ENCODE data around the gene MAST2. TPM values are rescaled to one million over a fixed set of nuclear protein-coding genes. Genes with fewer than 3 reads are reported as not detected.
"Not testable (repeated sequence)": the region's sequence is repeated elsewhere in the genome, so short reads cannot be mapped to it uniquely, and the experiment has no call there.

Gene MAST2
- total and polyA plus RNA-seq, 2 of the 4 experiments (the other 2 are of a cell fraction), result 14.2 to 41.0 TPM

- Histone ChIP-seq H3K9me1 (ENCODE audit: insufficient read depth, low read length) (peaks cover 5% of the 10 kb centered on the region; the same call in 1 of the 2 replicates), H2AK9ac (replicated peaks; ENCODE audit: low read depth, low read length, poor library complexity) (no peak overlapping the region), H2BK20ac (ENCODE audit: low read depth, low read length) (0 out of 2 replicates have a peak overlapping the region, but pooled peaks have one; percentile 14), H3K18ac (ENCODE audit: low read depth, low read length) (peak overlapping the region; percentile 89; the same call in 1 of the 2 replicates), H3K4me2 (ENCODE audit: low read depth, low read length) (peak overlapping the region; percentile 63; the same call in 1 of the 2 replicates), H2BK15ac (ENCODE audit: low read depth, low read length) (no peak overlapping the region), H3K27me3 (ENCODE audit: control insufficient read depth, insufficient read depth, low read length) (no peaks in the 10 kb centered on the region), H2AFZ (replicated peaks; ENCODE audit: low read length, poor library complexity) (no peak overlapping the region), H3K27ac (ENCODE audit: insufficient read depth, low read length) (no peak overlapping the region; the same call in 1 of the 2 replicates), H4K5ac (ENCODE audit: low read depth, low read length) (no peak overlapping the region), H3K23ac (ENCODE audit: low read depth, low read length) (no peak overlapping the region), H2BK120ac (ENCODE audit: low read depth, low read length) (no peak overlapping the region), H3K79me1 (ENCODE audit: low read depth in 1 of 2, low read length in 2 of 2) (peaks cover 21 to 39% of the 10 kb centered on the region in 2 experiments), H2BK5ac (ENCODE audit: low read depth, low read length, poor library complexity, severe bottlenecking) (peak overlapping the region; percentile 8), H3K9me3 (ENCODE audit: control insufficient read depth, insufficient read depth, low read length) (no peaks in the 10 kb centered on the region), H3K56ac (ENCODE audit: extremely low read depth, insufficient read depth, low read length) (no peak overlapping the region), H2AK5ac (ENCODE audit: low read depth, low read length) (no peak overlapping the region), H3K4me1 (ENCODE audit: control insufficient read depth, insufficient read depth, low read length) (peaks cover 6% of the 10 kb centered on the region; the same call in 1 of the 2 replicates), H3K9ac (ENCODE audit: low read depth, low read length) (no peak overlapping the region), H3K4ac (ENCODE audit: low read depth, low read length) (no peak overlapping the region), H4K8ac (ENCODE audit: low read depth in 2 of 2, low read length in 2 of 2) (no peak overlapping the region), H3K36me3 (ENCODE audit: control insufficient read depth, insufficient read depth, low read length) (no peaks in the 10 kb centered on the region), H4K20me1 (ENCODE audit: insufficient read depth, low read length) (no peaks in the 10 kb centered on the region), H3K4me3 (ENCODE audit: insufficient read depth, low read depth, low read length) (no peak overlapping the region), H3K14ac (replicated peaks; ENCODE audit: low read depth, low read length) (peak overlapping the region; percentile 37; the same call in 1 of the 2 replicates), H4K91ac (ENCODE audit: insufficient read depth, low read depth, low read length) (no peak overlapping the region)
- TF ChIP-seq BHLHE40 (IDR thresholded peaks at IDR 0.05; ENCODE audit: low read depth, low read length) (no peak), POLR2A (IDR thresholded peaks at IDR 0.05; ENCODE audit: low read depth, low read length) (no peak), MAZ (IDR thresholded peaks at IDR 0.05; ENCODE audit: borderline replicate concordance, low read depth, low read length) (no peak), RCOR1 (IDR thresholded peaks at IDR 0.05; ENCODE audit: insufficient replicate concordance, low read length) (no peak), CEBPB (IDR thresholded peaks at IDR 0.05; ENCODE audit: low read depth, low read length) (no peak), SMC3 (IDR thresholded peaks at IDR 0.05; ENCODE audit: low read depth, low read length) (no peak), MXI1 (IDR thresholded peaks at IDR 0.05; ENCODE audit: borderline replicate concordance, low read depth, low read length) (no peak), RAD21 (IDR thresholded peaks at IDR 0.05; ENCODE audit: low read length) (no peak)
- TF ChIP-seq, protein P1, sequence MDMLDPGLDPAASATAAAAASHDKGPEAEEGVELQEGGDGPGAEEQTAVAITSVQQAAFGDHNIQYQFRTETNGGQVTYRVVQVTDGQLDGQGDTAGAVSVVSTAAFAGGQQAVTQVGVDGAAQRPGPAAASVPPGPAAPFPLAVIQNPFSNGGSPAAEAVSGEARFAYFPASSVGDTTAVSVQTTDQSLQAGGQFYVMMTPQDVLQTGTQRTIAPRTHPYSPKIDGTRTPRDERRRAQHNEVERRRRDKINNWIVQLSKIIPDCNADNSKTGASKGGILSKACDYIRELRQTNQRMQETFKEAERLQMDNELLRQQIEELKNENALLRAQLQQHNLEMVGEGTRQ (IDR thresholded peaks at IDR 0.05; ENCODE audit: low read depth, low read length), result no peak
- ChIA-PET CTCF (no interaction called here), POLR2A (ENCODE audit: unreplicated experiment) (no interaction called here)
- no CpG with 5 or more reads among the region's 2 CpGs for WGBS, 2 experiments (ENCODE audit: extremely low coverage in 2 of 2, insufficient read length in 1 of 2)
- in situ Hi-C loops (cut with MboI; ENCODE audit: low sequenced_read_pairs) (no loop called here), intact Hi-C loops (cut with micrococcal nuclease) (no loop called here), dilution Hi-C loops (cut with HindIII; ENCODE audit: low sequenced_read_pairs, unreplicated experiment) (no loop called here)
- no TSS peak for BruUV-seq (replicated peaks)
- ATAC-seq (ENCODE audit: low read depth), result peak; percentile 54
- DNase-seq, result peak; percentile 59
Measured at GRCh38 chr1:45945426-45945825, 142.0 kb downstream of the MAST2 start.

GRCh38 chr1:45949462-45949861, 146.1 kb downstream of the MAST2 start:
- CTCF ChIA-PET; H3K18ac ChIP-seq (ENCODE audit: low read depth, low read length): not testable (repeated sequence)

More at GRCh38 chr1:45949462-45949861, 146.1 kb downstream of the MAST2 start:
- H2AFZ ChIP-seq (replicated peaks; ENCODE audit: low read length, poor library complexity); H3K36me3 ChIP-seq (ENCODE audit: control insufficient read depth, insufficient read depth, low read length); H4K91ac ChIP-seq (ENCODE audit: insufficient read depth, low read depth, low read length); H3K27me3 ChIP-seq (ENCODE audit: control insufficient read depth, insufficient read depth, low read length); H2BK20ac ChIP-seq (ENCODE audit: low read depth, low read length); H3K9me3 ChIP-seq (ENCODE audit: control insufficient read depth, insufficient read depth, low read length); H3K27ac ChIP-seq (ENCODE audit: insufficient read depth, low read length); H3K56ac ChIP-seq (ENCODE audit: extremely low read depth, insufficient read depth, low read length); H4K20me1 ChIP-seq (ENCODE audit: insufficient read depth, low read length); H4K8ac ChIP-seq (ENCODE audit: low read depth in 2 of 2, low read length in 2 of 2); BruUV-seq (replicated peaks); H4K5ac ChIP-seq (ENCODE audit: low read depth, low read length); H2BK15ac ChIP-seq (ENCODE audit: low read depth, low read length); H3K4ac ChIP-seq (ENCODE audit: low read depth, low read length); H2BK5ac ChIP-seq (ENCODE audit: low read depth, low read length, poor library complexity, severe bottlenecking); intact Hi-C loops (cut with micrococcal nuclease); H3K14ac ChIP-seq (replicated peaks; ENCODE audit: low read depth, low read length); H3K23ac ChIP-seq (ENCODE audit: low read depth, low read length); H3K4me3 ChIP-seq (ENCODE audit: insufficient read depth, low read depth, low read length); dilution Hi-C loops (cut with HindIII; ENCODE audit: low sequenced_read_pairs, unreplicated experiment); POLR2A ChIA-PET (ENCODE audit: unreplicated experiment); H2BK120ac ChIP-seq (ENCODE audit: low read depth, low read length); in situ Hi-C loops (cut with MboI; ENCODE audit: low sequenced_read_pairs); H3K9ac ChIP-seq (ENCODE audit: low read depth, low read length); DNase-seq; H3K4me2 ChIP-seq (ENCODE audit: low read depth, low read length); ATAC-seq (ENCODE audit: low read depth); H2AK5ac ChIP-seq (ENCODE audit: low read depth, low read length); H2AK9ac ChIP-seq (replicated peaks; ENCODE audit: low read depth, low read length, poor library complexity): not testable (repeated sequence)
- no CpG with 5 or more reads among the region's 2 CpGs for WGBS, 2 experiments (ENCODE audit: extremely low coverage in 2 of 2, insufficient read length in 1 of 2)
- peaks cover 16 to 29% of the 10 kb centered on the region in 2 experiments for H3K79me1 ChIP-seq (ENCODE audit: low read depth in 1 of 2, low read length in 2 of 2)
- H3K4me1 ChIP-seq (ENCODE audit: control insufficient read depth, insufficient read depth, low read length), result peaks cover 12% of the 10 kb centered on the region
- H3K9me1 ChIP-seq (ENCODE audit: insufficient read depth, low read length), result peaks cover 11% of the 10 kb centered on the region

Data from IMR-90 (cell line).